ENCODE measurements around the gene PROM1.

GRCh38 chr4:15921592-15921932 lies 162.3 kb downstream of the PROM1 start:
- TF ChIP-seq CTCF (IDR thresholded peaks at IDR 0.05), result no peak
- TF ChIP-seq POLR2A (IDR thresholded peaks at IDR 0.05), result no peak
- TF ChIP-seq EP300 (IDR thresholded peaks at IDR 0.05), result no peak
